Amniotic stem cell (primary cell): ENCODE measurements around the gene COX10.
"Not testable (repeated sequence)": the region's sequence is repeated elsewhere in the genome, so short reads cannot be mapped to it uniquely, and the experiment has no call there.

Source experiments
- DNase-seq: peaks from one replicate; lab custom pipeline; 2025; lab: John Stamatoyannopoulos, UW

COX10 gene

GRCh38 chr17:14123619-14124278, 54.4 kb downstream of the COX10 start:
- no peak for DNase-seq

DNA sequence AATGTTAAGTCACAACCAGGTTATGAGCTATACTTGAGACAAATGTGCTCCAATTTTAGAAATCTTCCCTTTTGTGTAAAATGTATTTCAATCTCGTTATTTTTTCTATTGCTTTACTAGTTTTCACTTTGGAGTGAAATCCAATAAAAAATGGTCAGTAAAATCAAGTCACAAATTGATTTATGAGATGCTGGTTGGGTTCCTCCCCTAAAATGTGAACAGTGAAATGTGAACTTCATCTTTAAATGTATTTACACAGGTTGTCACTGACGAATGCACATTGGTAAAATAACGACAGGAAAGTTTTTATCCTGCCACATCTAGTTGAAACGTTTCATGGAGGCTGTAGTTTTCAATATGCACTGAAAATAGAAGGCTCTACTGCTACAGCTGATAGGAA, 55.5 kb downstream of the COX10 start:
- no peak for DNase-seq

DNA sequence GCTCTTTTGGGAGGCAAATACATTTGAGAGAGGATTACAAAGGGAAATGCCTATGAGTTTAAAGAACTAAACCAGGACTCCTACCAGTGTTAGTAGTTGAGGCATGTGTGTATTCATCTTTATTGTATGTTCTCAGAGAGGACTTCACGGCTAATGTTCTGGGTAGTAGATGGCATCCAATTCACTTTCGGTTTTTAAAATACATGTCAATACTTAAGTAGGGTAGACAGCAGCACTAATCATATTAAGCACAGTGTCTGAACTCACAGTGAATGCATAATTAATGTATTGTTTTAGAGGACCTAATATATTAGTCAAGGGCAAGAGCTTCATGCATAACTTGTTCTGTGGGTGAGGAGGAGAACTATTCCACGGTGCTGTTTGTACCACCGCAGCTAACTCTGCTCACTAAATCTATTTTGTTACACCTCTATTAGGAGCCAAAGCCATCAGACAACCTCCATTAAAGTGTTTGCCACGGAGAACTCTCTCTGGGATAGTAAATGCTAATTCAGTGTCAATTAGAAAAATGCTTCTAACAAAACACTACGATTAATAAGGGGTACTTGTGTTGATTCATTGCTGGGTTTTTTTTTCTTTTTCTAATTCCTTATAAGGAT, 56.3 kb downstream of the COX10 start:
- DNase-seq = no peak

GRCh38 chr17:14133104-14133503, 63.8 kb downstream of the COX10 start:
- no peak for DNase-seq

DNA sequence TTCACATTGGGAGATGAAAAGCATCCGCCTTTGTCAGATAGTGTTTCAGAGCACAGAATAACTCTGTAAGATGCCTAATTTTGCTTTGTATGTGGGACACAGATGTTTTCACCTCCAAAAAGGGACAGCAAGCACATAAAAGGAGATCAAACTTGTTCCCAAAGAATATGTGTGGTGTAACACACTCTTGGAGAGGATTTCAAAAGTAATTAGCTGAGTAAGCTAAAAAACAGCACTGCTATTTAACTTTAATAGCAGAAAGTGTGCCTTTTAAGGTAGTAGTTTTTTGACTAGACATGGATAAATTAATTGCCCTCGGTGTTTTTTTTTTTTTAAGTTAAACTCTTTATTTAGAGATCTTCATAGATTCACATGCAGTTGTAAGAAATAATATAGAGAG, 65.2 kb downstream of the COX10 start:
- DNase-seq = no peak

DNA sequence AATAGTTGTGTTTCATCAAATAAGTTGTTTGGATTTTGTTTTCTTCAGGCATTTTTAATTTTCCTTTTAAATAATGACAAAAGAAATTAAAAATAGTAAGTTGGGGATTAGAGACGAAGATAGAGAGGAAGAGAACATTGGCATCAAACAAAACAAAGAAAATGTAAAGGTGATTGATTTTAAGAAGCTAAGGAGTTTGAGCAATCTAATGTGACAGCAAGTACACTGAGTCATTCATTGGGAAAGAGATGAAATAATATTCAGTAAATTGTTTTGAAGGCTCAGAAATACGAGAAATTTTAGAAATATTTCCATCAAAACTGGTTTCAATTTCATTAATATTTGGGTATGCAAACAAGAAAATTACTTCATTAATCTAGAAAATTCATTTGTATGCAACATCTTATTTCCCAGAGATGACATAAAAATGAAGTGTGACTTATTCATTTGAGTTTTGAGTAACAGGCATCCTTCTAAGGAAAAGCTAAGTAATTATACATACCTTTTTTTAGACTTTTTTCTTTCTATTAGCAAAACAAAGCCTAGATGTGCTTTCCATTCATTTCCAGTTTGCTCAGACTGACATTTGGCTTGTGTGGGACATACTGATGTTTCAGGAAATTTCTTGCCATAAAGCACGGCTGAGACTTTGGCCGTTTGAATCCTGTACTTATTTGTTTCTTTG, 66.7 kb downstream of the COX10 start:
- no peak for DNase-seq

GRCh38 chr17:14138649-14139048, 69.3 kb downstream of the COX10 start:
- no peak for DNase-seq

DNA sequence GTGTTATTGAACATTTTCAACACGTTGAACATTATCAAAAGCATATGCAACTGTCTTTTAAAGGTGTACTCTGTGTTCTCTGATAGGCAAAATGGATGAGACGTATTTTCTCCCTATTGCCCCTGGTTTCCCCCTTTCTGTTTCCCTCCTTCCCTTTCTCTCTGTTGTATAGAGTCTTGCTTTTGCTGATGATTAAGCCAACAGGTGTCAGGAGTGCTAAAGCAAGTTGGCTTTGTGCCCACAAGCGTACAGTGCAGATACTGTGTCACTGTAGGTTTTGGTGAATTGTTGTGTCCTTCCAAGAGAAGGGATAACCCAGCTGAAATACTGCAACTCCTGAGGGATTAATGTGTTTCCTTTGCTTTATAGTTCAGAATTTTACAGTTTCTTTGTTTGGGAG, 74.4 kb downstream of the COX10 start:
- DNase-seq = no peak

DNA sequence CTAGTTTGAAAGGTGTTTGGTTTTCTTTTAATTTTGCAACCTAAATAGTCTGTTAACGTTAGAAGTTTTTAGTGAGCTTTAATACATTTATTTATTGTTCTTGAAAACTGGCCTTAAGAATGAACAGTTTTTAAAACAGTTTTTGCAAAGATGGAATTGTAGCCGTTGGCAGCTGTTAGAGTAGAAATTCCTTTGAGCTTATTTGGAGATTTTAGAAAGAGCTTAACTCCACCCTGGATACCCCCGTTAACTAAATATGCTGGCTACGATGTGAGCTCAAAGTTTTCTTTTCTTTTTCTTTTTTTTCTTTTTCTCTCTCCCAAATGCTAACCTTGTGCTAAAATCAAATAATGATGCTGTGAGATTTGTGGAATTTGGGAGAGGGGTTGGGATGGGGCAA, 75.2 kb downstream of the COX10 start:
- no peak for DNase-seq

DNA sequence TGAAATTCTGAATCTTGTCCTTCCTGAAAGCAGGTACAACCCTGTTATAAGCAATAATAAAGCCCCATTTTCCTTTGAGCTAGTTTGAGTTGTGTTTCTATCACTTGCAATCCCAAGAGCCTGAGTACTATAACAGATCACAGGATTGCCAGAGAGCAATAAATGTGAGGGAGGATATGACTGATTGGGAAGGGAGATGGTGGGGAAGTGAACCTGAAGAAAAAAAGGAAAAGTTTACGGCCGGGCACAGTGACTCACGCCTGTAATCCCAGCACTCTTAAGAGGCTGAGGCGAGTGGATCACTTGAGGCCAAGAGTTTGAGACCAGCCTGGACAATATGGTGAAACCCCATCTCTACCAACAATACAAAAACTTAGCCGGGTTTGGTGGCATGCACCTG, 80.4 kb downstream of the COX10 start:
- no peak for DNase-seq

GRCh38 chr17:14150619-14151018, 81.3 kb downstream of the COX10 start:
- DNase-seq = no peak

DNA sequence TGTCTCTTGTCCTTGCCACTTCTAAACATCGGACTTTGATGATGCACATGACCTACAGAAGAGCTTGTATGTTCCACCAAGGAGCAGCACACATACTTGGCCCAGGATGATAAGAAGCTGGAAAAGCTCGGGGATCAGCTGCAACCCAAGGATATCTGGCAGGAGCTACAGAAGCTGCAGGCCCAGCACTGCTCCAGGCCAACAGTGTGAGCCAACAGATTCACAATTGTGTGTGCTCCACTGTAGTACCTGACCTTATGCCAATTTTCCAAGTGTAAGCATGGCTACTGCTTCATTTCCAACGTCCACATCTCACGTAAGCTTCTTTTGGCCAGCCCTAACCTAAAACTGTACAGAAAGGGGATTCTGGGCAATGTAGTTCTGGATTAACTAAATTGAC, 83.4 kb downstream of the COX10 start:
- no peak for DNase-seq

DNA sequence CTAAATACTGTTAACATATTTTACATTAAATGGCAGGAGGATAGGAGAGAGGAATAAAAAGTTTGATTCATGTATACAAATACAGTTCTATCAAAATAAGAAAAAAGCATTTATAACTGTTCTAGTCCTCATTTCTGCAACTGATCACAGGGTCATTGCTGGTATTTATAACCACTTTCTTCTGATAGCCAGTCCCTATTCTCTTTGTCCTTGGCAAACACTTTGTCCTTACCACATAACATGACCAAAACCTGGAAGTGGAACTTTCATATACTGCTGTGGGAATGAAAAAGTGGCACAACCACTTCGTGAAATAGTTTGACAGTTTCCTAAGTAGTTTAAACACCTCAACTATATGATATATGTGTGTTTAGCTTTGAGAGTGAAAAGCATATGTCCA, 84.1 kb downstream of the COX10 start:
- no peak for DNase-seq

DNA sequence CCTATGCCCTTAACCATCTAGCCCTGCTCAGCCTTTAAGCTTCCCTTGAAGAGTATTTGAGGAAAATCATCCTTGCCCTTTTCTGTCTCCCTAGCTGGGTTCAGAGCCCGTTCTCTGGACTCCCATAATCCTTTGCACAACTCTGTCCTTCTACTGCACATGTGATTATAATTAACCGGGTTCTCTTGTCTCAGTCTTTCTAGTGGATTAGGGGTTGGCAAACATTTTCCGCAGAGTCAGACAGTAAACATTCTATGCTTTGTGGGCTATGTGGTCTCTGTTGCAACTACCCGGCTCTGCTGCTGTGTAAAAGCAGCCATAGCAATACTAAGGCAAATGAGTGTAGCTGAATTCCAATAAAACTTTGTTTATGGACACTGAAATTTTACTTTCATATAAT, 87.4 kb downstream of the COX10 start:
- DNase-seq = no peak

DNA sequence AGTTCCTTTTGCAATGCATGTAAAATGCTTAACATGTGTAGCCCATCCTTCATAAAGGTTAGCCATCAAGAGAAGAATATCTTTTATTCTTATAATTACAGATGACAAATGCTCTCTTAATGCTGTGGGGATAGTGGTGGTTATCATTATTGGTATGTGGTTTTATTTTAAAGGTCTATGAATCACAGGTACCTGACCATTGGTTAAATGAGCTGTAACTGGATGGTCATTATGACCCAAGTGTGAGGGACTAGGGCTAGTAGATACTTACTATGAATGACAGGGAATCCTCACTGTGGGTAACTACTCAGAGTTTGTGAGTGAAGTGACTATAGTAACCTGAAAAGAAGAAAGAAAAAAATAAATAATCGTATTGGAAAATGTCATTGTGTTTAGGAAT, 88.5 kb downstream of the COX10 start:
- no peak for DNase-seq

- no peak for DNase-seq
Measured at GRCh38 chr17:14158707-14159106, 89.4 kb downstream of the COX10 start.

- no peak for DNase-seq
Measured at GRCh38 chr17:14161419-14161818, 92.1 kb downstream of the COX10 start.

GRCh38 chr17:14165616-14166015, 96.3 kb downstream of the COX10 start:
- no peak for DNase-seq

DNA sequence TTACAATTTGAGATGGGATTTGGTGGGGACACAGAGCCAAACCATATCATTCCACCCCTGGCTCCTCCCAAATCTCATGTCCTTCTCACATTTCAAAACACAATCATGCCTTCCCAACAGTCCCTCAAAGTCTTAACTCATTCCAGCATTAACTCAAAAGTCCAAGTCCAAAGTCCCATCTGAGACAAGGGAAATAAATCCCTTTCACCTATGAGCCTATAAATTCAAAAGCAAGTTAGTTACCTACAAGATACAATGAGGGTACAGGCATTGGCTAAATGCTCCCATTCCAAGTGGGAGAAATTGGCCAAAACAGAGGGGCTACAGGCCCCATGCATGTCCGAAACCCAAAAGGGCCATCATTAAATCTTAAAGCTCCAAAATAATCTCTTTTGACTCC, 98.5 kb downstream of the COX10 start:
- DNase-seq = not testable (repeated sequence)

GRCh38 chr17:14168582-14168981, 99.3 kb downstream of the COX10 start:
- DNase-seq = no peak

DNA sequence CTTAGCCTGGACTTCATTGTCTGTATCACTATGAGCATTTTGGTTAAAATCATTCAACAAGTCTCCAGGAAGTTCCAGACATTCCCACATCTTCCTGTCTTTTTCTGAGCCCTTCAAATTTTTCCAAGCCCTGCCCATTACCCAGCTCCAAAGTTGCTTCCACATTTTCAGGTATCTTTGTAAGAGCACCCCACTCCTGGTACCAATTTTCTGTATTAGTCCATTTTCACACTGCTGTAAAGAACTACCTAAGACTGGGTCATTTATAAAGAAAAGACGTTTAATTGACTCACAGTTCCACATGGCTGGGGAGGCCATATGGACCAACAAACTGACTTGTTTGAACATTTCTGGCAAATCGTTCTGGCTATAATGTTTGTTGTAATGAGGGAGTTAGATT, 100.0 kb downstream of the COX10 start:
- no peak for DNase-seq

DNA sequence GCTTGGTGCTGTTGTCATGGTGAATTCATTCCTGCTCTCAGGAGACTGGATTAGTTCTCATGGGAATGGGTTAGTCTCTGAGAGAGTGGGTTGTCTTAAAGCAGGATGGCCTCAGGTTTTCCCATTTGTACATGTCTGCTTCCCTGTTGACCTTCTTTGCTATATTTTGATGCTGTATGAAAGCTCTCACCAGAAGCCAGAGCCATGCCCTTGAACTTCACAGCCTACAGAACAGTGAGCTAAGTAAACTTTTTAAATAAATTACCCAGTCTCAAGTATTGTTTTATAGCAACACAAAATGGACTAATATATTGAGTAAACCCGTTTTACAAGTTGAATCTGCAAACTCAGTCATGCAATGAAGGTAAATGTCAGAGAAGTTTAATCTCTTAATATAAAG, 100.6 kb downstream of the COX10 start:
- DNase-seq = no peak

GRCh38 chr17:14176989-14177388, 107.7 kb downstream of the COX10 start:
- not testable (repeated sequence) for DNase-seq

DNA sequence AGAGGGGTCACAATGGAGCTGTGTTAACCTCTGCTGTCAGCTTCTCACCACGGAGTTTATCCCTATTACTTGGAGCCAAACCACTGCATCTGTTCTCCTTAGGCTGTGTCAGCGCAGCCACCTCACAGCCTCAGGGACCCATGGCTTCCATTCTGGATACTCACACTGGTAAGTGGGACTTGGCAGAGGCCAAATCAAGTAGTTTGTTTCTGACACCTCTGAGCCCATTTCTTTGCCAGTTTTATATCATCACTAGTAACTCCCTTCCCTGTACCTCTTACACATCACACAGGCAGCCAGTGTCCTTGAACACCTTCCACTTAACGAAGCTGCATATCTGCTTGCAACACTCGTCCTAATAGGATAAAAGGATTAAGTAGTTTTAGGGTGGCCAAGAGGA, 108.5 kb downstream of the COX10 start:
- not testable (repeated sequence) for DNase-seq
